H1 (cell line): ENCODE data around the gene GTSE1.

Experiments
- BRCA1 ChIP-seq: IDR thresholded peaks from 2 replicates; pipeline ENCODE4 v1.6.1; 2012; ENCODE audit warnings: low read depth, low read length, improper control_type of control experiment
- GABPA ChIP-seq: IDR thresholded peaks from 2 replicates; pipeline ENCODE4 v1.6.1; 2011; ENCODE audit warnings: mild to moderate bottlenecking, low read length, moderate library complexity, borderline replicate concordance; ENCODE audit not compliant: insufficient read depth
- HDAC6 ChIP-seq: IDR thresholded peaks from one replicate; pipeline ENCODE4 v1.7.1; 2012; ENCODE audit warnings: low read depth, mild to moderate bottlenecking, inconsistent platforms, low read length, moderate library complexity
- JUND ChIP-seq: IDR thresholded peaks from 2 replicates; pipeline ENCODE4 v1.6.1; 2011; ENCODE audit warnings: mild to moderate bottlenecking, improper control_type of control experiment, low read length
- POLR2AphosphoS5 ChIP-seq: IDR thresholded peaks from 2 replicates; pipeline ENCODE4 v1.6.1; 2011; ENCODE audit warnings: low read depth, low read length
- SP1 ChIP-seq: IDR thresholded peaks from 2 replicates; pipeline ENCODE4 v1.6.1; 2011; ENCODE audit warnings: low read depth, low read length
- SRF ChIP-seq: IDR thresholded peaks from 2 replicates; pipeline ENCODE4 v1.6.1; 2011; ENCODE audit warnings: mild to moderate bottlenecking, low read depth, low read length, moderate library complexity
- SUZ12 ChIP-seq: fragments of 200-600 bp; sonication (generic); IDR thresholded peaks from 2 replicates; pipeline ENCODE4 v1.6.1; 2012; ENCODE audit warnings: mild to moderate bottlenecking, inconsistent platforms, low read length, moderate library complexity, mixed read lengths
- YY1 ChIP-seq: IDR thresholded peaks from 2 replicates; pipeline ENCODE4 v1.6.1; 2011; ENCODE audit warnings: low read depth, mild to moderate bottlenecking, low read length
- TF ChIP-seq, protein P1 (sequence below), 3 experiments: IDR thresholded peaks; 1 replicate in 2 of 3; 2 replicates in 1 of 3; pipeline versions ENCODE4 v1.5.1 to v1.6.1; 2011; ENCODE audit warnings: low read length in 3 of 3, mild to moderate bottlenecking in 3 of 3, inconsistent platforms in 2 of 3, low read depth in 1 of 3, moderate library complexity in 1 of 3; ENCODE audit not compliant: insufficient read depth in 1 of 3; ENCODE audit errors: control extremely low read depth in 1 of 3
- TF ChIP-seq, protein P2 (sequence below): IDR thresholded peaks from 2 replicates; pipeline ENCODE4 v1.6.1; 2012; ENCODE audit warnings: low read length, inconsistent platforms
- TF ChIP-seq, protein P3 (sequence below): IDR thresholded peaks from 2 replicates; pipeline ENCODE4 v1.6.1; 2012; ENCODE audit warnings: inconsistent platforms

DNA sequence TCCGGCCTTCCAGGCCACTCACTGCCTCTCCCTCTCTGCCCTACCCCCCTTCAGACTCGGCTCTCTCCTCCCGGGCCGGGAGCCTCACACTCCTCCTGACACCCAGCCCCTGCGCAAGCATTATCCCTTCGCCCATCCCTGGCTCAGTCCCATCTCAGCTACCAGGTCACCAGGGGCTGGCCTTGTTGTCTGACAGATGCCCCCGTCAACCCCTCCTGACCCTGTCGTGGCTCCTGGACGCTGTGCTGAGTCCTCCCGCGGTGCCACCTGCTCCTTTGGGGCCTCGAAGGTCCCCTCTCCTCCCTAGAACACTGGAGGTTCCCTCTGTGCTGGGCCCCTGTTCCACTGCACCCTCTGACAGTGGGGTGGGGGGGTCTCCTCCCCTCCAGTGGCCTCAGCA, 71.8 kb downstream of the GTSE1 start:
- no peak for TF ChIP-seq POLR2AphosphoS5
- TF ChIP-seq, protein P1, sequence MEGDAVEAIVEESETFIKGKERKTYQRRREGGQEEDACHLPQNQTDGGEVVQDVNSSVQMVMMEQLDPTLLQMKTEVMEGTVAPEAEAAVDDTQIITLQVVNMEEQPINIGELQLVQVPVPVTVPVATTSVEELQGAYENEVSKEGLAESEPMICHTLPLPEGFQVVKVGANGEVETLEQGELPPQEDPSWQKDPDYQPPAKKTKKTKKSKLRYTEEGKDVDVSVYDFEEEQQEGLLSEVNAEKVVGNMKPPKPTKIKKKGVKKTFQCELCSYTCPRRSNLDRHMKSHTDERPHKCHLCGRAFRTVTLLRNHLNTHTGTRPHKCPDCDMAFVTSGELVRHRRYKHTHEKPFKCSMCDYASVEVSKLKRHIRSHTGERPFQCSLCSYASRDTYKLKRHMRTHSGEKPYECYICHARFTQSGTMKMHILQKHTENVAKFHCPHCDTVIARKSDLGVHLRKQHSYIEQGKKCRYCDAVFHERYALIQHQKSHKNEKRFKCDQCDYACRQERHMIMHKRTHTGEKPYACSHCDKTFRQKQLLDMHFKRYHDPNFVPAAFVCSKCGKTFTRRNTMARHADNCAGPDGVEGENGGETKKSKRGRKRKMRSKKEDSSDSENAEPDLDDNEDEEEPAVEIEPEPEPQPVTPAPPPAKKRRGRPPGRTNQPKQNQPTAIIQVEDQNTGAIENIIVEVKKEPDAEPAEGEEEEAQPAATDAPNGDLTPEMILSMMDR (IDR thresholded peaks at IDR 0.05; ENCODE audit: control extremely low read depth in 1 of 3, insufficient read depth in 1 of 3, low read depth in 1 of 3, low read length in 3 of 3): no peak
- no peak for TF ChIP-seq SP1
- no peak for TF ChIP-seq JUND
- no peak for TF ChIP-seq HDAC6
- no peak for TF ChIP-seq SUZ12
- no peak for TF ChIP-seq SRF
- TF ChIP-seq YY1: no peak
- TF ChIP-seq, protein P2, sequence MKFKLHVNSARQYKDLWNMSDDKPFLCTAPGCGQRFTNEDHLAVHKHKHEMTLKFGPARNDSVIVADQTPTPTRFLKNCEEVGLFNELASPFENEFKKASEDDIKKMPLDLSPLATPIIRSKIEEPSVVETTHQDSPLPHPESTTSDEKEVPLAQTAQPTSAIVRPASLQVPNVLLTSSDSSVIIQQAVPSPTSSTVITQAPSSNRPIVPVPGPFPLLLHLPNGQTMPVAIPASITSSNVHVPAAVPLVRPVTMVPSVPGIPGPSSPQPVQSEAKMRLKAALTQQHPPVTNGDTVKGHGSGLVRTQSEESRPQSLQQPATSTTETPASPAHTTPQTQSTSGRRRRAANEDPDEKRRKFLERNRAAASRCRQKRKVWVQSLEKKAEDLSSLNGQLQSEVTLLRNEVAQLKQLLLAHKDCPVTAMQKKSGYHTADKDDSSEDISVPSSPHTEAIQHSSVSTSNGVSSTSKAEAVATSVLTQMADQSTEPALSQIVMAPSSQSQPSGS: no peak
- TF ChIP-seq GABPA: no peak
- TF ChIP-seq, protein P3, sequence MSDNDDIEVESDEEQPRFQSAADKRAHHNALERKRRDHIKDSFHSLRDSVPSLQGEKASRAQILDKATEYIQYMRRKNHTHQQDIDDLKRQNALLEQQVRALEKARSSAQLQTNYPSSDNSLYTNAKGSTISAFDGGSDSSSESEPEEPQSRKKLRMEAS: no peak
- no peak for TF ChIP-seq BRCA1
